HCT116 (cell line): ENCODE data around the gene FSTL4.

ENCODE experiments used
- EZH2 ChIP-seq: fragments of 200-600 bp; sonication (generic); IDR thresholded peaks from 2 replicates; pipeline ENCODE4 v1.6.1; 2017; ENCODE audit warnings: antibody characterized with exemption, mixed run types
- EZH2phosphoT487 ChIP-seq: fragments of 200-600 bp; IDR thresholded peaks from 2 replicates; pipeline ENCODE4 v1.6.1; 2018; ENCODE audit warnings: antibody characterized with exemption, borderline replicate concordance
- FOSL1 ChIP-seq: IDR thresholded peaks from 2 replicates; pipeline ENCODE4 v1.6.1; 2012; ENCODE audit warnings: low read depth
- MAX ChIP-seq: IDR thresholded peaks from 2 replicates; pipeline ENCODE4 v1.6.1; 2012
- POLR2AphosphoS5 ChIP-seq: IDR thresholded peaks from 2 replicates; pipeline ENCODE4 v1.6.1; 2011; ENCODE audit warnings: mild to moderate bottlenecking, low read depth, low read length, moderate library complexity

DNA sequence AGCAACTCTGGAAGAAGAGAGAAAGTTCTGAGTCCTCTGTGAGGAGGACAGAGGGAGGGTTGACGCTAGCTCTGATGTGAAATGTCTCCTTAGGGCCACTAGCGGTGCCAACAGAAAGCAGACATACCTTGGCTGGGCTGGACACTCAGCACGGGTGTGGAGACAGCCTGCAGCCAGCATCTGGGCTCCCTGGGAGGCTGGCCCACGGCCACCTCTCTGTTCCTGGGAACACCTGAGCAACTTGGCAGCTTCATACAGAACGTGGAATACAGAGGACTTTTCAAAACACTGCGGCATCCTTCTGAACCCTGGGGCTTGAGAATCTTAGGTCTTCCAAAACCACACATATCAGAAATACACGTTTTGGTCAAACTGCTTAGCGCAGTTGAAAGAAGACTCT is 269.1 kb downstream of the FSTL4 start:
- TF ChIP-seq EZH2phosphoT487 (no peak), POLR2AphosphoS5 (no peak), FOSL1 (no peak), EZH2 (no peak), MAX (no peak)
